Breast epithelium (tissue), 3 donors: Measurements from ENCODE around the gene NKX6-2.

Experiments used
- CTCF ChIP-seq, 3 donors: fragments of 450-650 bp; IDR thresholded peaks; one replicate each; pipeline ENCODE4 v1.5.1; 2016 to 2017; ENCODE audit warnings: antibody characterized with exemption in 3 of 3, mild to moderate bottlenecking in 3 of 3, moderate library complexity in 3 of 3
- POLR2A ChIP-seq: fragments of 450-650 bp; IDR thresholded peaks from one replicate; pipeline ENCODE4 v1.6.1; 2016; ENCODE audit warnings: antibody characterized with exemption, mild to moderate bottlenecking, moderate library complexity
- POLR2AphosphoS5 ChIP-seq, 3 donors: sonication (generic); formaldehyde crosslinking; IDR thresholded peaks; one replicate each; pipeline ENCODE4 v1.6.1; 2017; ENCODE audit warnings: antibody characterized with exemption in 3 of 3

- no peak for TF ChIP-seq CTCF (IDR thresholded peaks at IDR 0.05)
- no peak for TF ChIP-seq POLR2A
- TF ChIP-seq POLR2AphosphoS5 (IDR thresholded peaks at IDR 0.05): no peak
Measured at GRCh38 chr10:132792796-132793195, 6.8 kb upstream of the NKX6-2 start.
